HG03280 (cell line): Measurements from ENCODE around the gene CACNG7.

Source experiments
- ATAC-seq: cut with Tn5 transposase; IDR thresholded peaks from one replicate; pipeline ENCODE4 v1.9.1; 2021; ENCODE audit warnings: mild to moderate bottlenecking, moderate library complexity; ENCODE audit not compliant: unreplicated experiment

The CACNG7 gene

GRCh38 chr19:53878776-53879139 lies 30.3 kb upstream of the CACNG7 start:
- no peak for ATAC-seq

- peak; percentile 82 for ATAC-seq
These were observed 29.7 kb upstream of the CACNG7 start for GRCh38 chr19:53879140-53880081.

DNA sequence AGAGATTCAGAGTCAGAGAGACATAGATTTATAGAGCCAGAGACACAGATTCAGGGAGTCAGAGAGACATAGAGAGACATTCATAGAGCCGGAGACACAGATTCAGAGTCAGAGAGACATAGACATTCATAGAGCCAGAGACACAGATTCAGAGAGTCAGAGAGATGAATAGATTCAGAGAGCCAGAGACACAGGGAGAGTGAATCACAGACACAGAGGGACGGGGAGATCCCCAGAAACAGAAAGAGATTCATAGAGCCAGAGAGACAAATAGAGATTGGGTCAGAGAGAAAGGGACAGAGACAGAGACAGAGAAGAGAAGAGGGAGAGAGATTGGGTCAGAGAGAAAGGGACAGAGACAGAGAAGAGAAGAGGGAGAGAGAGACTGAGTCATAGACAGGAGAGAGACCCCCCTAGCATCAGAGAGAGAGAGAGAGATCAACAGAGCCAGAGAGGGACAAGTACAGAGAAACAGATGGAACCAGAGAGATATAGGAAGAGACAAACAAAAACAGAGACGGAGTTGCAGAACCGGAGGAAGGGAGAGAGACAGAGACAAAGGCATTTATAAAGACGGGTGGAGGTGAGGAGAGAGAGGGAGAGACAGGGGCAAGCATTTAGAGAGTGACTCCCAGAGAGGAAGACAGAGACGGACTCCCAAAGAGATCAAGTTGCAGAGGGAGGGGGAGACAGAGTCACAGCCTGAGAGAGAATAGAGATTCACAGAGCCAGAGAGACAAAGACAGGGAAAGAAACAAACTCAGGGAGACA lies 28.2 kb upstream of the CACNG7 start:
- no peak for ATAC-seq

- no peak for ATAC-seq
These were observed 27.3 kb upstream of the CACNG7 start, which contains the start of gene PRKCG for GRCh38 chr19:53881482-53882390. Gene PRKCG (plus strand): TSS chr19:53882197. CDS start chr19:53882495, 298 bp downstream.

DNA sequence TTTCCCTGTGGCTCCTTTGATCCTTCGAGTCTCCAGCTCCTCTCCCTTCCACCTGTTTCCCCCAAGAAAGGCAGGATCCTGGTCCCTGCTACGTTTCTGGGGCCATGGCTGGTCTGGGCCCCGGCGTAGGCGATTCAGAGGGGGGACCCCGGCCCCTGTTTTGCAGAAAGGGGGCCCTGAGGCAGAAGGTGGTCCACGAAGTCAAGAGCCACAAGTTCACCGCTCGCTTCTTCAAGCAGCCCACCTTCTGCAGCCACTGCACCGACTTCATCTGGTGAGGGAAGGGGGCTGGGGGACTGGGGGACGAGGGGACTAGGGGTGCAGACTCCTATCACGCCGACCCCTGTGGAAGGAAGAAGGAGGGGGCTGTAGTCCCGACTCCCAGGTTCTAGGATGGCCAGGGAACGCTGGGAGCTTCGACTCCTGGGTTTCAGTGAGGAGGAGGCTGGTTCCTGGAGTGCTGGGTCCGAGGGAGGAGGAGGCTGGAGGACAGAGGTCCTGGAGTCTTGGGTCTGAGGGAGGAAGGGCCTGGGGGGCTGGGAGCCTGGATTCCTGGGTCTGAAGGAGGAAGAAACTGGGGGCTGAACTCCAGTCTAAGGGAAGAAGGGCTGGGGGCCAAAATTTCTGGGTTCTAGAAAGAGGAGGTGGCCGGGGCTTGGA lies 26.6 kb upstream of the CACNG7 start:
- no peak for ATAC-seq

DNA sequence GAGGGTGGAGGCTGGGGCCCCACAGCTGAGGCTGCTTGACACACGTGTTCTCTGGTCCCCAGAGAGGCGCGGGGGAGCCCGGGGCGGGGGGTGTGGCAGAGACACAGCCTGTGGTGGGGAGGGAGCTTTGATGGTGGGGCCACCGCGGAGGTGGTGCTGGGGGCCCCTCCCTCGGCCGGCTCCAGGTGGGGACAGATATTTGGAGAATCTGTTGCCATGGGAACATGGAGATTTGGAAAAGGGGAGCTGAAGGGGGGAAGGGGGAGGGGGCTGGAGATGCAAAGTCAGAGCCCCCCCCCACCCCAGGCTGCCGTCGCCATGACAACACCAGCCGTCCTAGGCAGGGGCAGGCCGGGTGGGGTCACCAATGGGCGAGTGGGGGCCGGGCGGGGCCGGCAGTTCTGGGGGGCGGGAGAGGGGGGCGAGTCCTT lies 25.8 kb upstream of the CACNG7 start:
- no peak for ATAC-seq

DNA sequence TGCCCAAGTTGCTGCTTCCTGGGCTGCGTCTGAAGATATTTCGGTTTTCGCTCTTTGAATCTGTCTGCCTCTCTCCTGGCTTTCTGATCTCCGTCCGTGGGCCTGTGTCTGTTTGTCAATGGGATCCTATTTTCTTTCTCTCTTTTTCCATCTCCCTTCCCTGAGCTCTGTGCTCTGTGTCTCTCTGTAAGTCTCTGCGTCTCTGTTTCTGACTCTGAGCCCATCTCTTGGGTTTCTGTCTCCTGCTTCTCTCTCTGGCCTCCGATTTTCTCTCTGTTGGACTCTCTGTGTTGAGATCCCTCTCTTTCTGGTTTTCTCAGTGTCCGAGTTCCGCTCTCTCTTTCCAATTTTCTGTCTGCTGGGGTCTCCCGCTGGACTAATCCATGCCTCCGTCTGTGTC lies 25.3 kb upstream of the CACNG7 start:
- ATAC-seq: no peak

- ATAC-seq: no peak
These were observed 24.8 kb upstream of the CACNG7 start for GRCh38 chr19:53884256-53884655.

DNA sequence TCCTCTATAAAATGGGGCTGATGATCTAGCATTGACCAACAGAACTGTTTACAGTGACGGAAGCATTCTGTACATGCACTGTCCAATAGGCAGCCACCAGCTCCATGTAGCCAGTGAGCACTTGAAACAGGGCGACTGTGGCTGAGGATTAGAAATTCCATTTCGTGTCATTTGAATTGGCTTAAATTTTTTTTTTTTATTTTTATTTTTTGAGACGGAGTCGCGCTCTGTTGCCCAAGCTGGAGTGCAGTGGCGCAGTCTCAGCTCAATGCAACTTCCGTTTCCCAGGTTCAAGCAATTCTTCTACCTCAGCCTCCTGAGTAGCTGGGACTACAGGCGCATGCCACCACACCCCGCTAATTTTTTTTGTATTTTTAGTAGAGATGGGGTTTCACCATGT lies 24.0 kb upstream of the CACNG7 start:
- no peak for ATAC-seq

- ATAC-seq: no peak
These were observed 16.6 kb upstream of the CACNG7 start for GRCh38 chr19:53892301-53892980.

- no peak for ATAC-seq
These were observed 16.1 kb upstream of the CACNG7 start for GRCh38 chr19:53892981-53893325.

DNA sequence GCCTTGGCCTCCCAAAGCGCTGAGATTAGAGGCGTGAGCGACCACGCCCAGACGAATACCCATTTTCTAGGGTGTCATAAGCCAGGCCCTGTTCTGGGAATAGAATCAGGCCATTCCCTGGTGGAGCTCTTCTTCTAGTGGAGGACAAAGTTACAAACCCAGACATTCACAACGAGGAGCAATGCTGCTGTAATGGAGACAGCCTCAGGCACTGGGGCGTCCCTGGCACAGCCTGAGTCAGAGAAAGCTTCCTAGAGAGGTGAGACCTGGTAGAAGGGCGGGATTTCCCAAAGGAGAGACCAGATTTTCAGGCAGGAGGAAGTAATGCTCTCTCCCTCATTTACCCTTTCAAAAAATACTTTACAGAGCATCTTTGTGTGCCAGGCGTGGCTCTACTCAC lies 14.4 kb upstream of the CACNG7 start:
- ATAC-seq: no peak

DNA sequence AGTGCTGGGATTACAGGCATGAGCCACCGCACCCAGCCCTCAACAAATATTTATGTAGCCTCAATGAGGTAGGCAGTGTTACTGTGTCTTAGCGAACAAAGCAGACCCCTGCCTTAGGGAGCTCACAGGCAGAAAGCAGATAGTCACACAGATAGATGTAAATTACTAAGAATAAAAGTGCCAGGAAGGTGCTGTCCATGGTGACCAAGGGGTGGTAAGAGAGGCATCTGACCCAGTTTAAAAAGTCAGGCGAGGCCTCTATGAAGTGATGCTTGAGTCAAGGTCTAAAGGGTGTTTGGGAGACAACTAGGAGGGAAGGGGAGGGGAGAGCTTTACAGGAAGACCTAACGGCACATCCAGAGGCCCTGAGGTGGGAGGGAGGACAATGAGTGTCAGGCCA lies 12.4 kb upstream of the CACNG7 start:
- ATAC-seq: no peak

- no peak for ATAC-seq
These were observed 11.6 kb upstream of the CACNG7 start for GRCh38 chr19:53897459-53897858.

- no peak for ATAC-seq
These were observed 10.9 kb upstream of the CACNG7 start for GRCh38 chr19:53898166-53898565.

DNA sequence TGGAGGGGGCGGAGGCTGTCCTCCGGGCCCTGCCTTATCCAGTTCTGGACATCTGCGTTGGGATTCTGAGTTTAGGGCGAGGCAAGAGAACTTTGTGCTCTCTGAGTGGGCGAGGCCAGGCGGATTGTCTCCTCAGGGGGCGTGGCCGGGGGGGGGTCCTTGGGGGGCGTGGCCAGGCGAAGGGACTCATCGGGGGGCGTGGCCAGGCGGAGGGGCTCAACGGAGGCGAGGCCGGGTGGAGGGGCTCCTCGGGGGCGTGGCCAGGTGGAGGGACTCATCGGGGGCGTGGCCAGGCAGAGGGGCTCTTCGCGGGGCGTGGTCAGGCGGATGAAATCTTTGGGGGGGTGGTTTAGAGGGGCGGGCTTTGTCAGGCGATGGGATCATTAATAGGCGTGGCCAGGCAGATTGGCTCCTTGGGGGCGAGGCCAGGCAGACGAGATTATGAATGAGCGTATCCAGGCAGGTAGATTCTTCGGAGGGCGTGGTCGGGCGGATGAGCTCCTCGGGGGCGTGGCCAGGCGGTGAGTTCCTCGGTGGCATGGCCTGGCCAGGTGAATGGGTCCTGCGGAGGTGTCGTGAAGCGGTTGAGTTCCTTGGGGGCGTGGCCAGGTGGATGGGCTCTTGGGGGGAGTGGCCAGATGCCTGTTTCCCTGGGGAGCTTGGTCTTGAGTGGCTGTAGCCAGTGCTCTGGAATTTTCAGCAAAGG lies 10.3 kb upstream of the CACNG7 start:
- no peak for ATAC-seq

- no peak for ATAC-seq
These were observed 8.8 kb upstream of the CACNG7 start for GRCh38 chr19:53900191-53900860.

DNA sequence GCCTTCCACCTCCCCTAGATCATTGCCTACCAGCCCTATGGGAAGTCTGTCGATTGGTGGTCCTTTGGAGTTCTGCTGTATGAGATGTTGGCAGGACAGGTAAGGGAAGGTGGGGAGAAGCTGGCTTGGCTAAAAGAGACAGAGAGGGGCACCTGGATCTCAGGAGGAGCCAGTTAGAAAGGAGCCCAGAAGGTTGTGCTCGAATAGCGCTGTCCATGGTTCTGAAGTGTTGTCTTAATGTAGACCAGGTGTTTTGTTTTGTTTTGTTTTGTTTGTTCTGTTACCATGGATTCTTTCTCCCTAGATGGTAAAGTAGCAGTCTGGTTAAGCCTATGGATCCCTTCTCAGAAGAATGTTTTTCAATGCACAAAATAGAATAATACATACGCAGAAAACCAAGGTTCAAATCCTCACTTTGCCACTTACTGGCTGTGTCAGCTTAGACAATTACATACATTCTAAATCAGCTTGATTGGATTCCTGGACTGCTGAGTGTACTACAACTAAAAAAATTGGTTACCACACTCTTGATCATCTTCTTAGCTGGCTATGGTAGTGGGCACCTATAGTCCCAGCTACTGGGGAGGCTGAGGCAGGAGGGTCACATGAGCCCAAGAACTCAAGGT lies 5.9 kb upstream of the CACNG7 start:
- no peak for ATAC-seq
